ENCODE results near the gene PROSER2. TPM values are rescaled to one million over a fixed set of nuclear protein-coding genes. Genes with fewer than 3 reads are reported as not detected.

Gene PROSER2
- polyA plus RNA-seq, 2 of the 4 experiments (the other 2 are of a cell fraction), result 10.1 to 14.4 TPM

DNA sequence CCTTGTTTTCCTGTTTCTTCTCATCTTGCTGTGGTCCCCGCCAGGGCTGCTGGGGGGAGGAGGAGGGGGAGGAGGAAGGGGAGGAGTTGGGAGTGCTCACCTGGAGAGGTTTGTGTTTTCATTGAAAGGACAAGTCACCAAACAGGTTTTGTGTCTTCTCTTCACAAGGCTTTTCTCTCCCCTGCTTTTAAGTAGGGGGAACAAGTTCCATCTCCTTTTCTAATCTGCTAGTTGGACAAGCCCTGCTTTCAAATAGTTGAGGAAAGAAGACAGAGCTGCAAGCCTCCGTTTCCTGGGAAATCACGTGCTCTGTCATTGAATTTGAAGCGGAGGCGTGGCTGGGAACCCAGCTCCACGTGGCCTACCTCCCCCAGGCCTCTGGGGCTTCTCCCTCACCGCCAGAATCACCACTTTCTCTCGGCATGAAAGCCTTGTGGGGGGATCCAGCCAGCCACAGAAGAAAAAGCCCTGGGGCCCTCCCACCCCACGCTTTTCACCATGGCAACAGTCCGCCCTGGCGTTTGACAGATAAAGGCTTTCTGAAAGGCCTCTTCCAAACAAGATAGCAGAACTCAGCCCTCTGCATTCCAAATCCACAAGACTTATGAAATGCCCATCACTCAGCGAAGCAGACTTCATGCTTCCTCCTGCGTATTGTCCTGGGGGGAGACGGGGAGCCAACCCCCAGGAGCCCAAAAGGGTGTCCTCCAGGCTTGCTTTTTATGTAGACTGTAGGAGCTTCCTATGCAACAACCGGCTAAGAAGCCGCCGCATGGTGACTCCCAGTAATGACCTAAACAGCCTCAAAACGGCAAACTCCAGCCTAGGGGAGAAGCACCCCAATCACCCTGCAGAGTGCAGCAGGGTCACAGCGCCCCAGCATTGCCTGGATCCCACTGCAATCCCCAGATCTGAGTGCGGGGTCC lies 51.7 kb downstream of the PROSER2 start (continued):
- TF ChIP-seq HOXB5 (CRISPR knock-in tag; IDR thresholded peaks at IDR 0.05) (peak; percentile 61; the same call in 1 of the 2 replicates), SMC3 (IDR thresholded peaks at IDR 0.05) (no peak)
- TF ChIP-seq, protein P1, sequence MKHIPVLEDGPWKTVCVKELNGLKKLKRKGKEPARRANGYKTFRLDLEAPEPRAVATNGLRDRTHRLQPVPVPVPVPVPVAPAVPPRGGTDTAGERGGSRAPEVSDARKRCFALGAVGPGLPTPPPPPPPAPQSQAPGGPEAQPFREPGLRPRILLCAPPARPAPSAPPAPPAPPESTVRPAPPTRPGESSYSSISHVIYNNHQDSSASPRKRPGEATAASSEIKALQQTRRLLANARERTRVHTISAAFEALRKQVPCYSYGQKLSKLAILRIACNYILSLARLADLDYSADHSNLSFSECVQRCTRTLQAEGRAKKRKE (CRISPR knock-in tag; IDR thresholded peaks at IDR 0.05; ENCODE audit: low read depth), result 0 out of 2 replicates have a peak, but pooled peaks have one; percentile 52
- TF ChIP-seq, protein P2, sequence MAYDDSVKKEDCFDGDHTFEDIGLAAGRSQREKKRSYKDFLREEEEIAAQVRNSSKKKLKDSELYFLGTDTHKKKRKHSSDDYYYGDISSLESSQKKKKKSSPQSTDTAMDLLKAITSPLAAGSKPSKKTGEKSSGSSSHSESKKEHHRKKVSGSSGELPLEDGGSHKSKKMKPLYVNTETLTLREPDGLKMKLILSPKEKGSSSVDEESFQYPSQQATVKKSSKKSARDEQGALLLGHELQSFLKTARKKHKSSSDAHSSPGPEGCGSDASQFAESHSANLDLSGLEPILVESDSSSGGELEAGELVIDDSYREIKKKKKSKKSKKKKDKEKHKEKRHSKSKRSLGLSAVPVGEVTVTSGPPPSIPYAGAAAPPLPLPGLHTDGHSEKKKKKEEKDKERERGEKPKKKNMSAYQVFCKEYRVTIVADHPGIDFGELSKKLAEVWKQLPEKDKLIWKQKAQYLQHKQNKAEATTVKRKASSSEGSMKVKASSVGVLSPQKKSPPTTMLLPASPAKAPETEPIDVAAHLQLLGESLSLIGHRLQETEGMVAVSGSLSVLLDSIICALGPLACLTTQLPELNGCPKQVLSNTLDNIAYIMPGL (CRISPR knock-in tag; IDR thresholded peaks at IDR 0.05; ENCODE audit: borderline replicate concordance), result no peak

DNA sequence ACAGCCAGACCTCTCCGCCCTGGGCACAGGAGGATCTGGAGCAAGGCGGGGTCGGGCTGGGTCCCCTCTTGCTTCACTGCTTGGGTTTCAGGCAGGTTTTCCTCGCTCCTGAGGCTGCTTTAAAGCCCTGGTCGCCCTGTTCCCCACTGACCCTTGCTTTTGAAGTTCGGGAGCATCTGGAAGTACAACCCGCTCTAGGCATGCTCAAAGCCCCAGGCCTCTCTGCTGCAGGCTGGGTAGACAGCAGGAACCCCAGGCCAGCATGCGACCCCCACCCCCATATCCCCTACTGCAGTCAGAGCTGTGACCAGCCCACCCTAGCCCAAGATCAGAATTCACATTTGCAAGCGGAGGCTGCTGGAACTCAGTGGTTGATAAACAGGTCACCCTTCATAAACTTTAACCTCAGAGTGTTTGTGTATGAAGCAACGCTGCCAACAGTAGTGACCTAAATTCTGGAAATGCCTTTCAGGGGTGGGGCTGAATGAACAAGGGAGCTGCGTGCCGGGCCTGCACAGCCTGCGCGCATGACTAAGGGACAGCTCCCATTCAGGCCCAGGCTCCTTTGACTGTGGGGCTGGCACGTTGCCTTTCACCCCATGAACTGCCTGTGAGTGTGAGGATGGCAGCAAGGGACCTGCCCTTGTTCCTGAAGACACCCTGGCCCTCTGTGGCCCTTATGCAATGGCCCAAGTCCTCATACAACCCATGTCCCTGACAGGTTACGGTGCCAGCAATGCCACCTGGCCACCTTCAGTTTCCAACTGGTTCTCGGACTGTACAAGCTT lies 52.5 kb downstream of the PROSER2 start:
- ATAC-seq (peak; percentile 92 to 95), FAIRE-seq (peak; percentile 90), DNase-seq (ENCODE audit: low read depth in 1 of 2, low spot score in 1 of 2) (peak; percentile 98)
- 13% methylated on average over 13 of the region's 17 CpGs for WGBS (ENCODE audit: missing lambda C conversion rate)
- 0 out of 3 replicates have a peak overlapping the region, but pooled peaks have one; percentile 4 for H3K4me3 ChIP-seq
- no peaks in the 10 kb centered on the region for H3K9me3 ChIP-seq
- peak overlapping the region; percentile 80 for H3K4me2 ChIP-seq
- peak overlapping the region; percentile 82 to 92 for H3K27ac ChIP-seq
- peaks cover 35% of the 10 kb centered on the region for H3K4me1 ChIP-seq
- ChIA-PET CTCF (interaction anchor here (0.8 to 2.1 kb wide), 8 partner anchors 8 to 111 kb away, joined by 3 to 9 read pairs (median 4); no protein-coding TSS in a partner anchor), POLR2A (interaction anchor here (0.5 to 0.9 kb wide), 2 partner anchors 56 to 76 kb away, joined by 3 to 4 read pairs; no protein-coding TSS in a partner anchor)
- TF ChIP-seq EP300 (IDR thresholded peaks at IDR 0.05), result peak in 1 of 2 experiments; percentile 55; a peak in 2 of 5 replicates
- TF ChIP-seq NPAS2 (CRISPR knock-in tag; IDR thresholded peaks at IDR 0.05; ENCODE audit: borderline replicate concordance), result peak; percentile 53; the same call in 1 of the 2 replicates
- no peak for TF ChIP-seq RFX5 (IDR thresholded peaks at IDR 0.05)
- TF ChIP-seq, protein P3, sequence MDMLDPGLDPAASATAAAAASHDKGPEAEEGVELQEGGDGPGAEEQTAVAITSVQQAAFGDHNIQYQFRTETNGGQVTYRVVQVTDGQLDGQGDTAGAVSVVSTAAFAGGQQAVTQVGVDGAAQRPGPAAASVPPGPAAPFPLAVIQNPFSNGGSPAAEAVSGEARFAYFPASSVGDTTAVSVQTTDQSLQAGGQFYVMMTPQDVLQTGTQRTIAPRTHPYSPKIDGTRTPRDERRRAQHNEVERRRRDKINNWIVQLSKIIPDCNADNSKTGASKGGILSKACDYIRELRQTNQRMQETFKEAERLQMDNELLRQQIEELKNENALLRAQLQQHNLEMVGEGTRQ (IDR thresholded peaks at IDR 0.05), result no peak
- TF ChIP-seq RAD21 (conservative IDR thresholded peaks at IDR 0.05 in 1 of 2, IDR thresholded peaks at IDR 0.05 in 1 of 2), result peak in 1 of 2 experiments; percentile 28; a peak in 4 of 5 replicates
- peak; percentile 91; the same call in 1 of the 2 replicates for TF ChIP-seq FOXS1 (CRISPR knock-in tag; IDR thresholded peaks at IDR 0.05)
- peak; percentile 93 for TF ChIP-seq HOXB13 (CRISPR knock-in tag; IDR thresholded peaks at IDR 0.05; ENCODE audit: low read depth)
- TF ChIP-seq, protein P1 (CRISPR knock-in tag; IDR thresholded peaks at IDR 0.05; ENCODE audit: low read depth), result peak; percentile 96
- TF ChIP-seq SMC3 (IDR thresholded peaks at IDR 0.05), result 0 out of 3 replicates have a peak, but pooled peaks have one; percentile 17
- TF ChIP-seq POLR2A (IDR thresholded peaks at IDR 0.05; ENCODE audit: low read length), result no peak
- peak; percentile 12 for TF ChIP-seq MAFK (IDR thresholded peaks at IDR 0.05; ENCODE audit: partially characterized antibody)
- peak; percentile 96 for TF ChIP-seq EHF (CRISPR knock-in tag; IDR thresholded peaks at IDR 0.05)
- peak; percentile 75 to 96; a peak in 3 of 4 replicates for TF ChIP-seq CEBPB (IDR thresholded peaks at IDR 0.05)
- TF ChIP-seq MYC (IDR thresholded peaks at IDR 0.05; ENCODE audit: borderline replicate concordance, low read length), result 0 out of 2 replicates have a peak, but pooled peaks have one; percentile 64
- no peak for TF ChIP-seq RNF2 (IDR thresholded peaks at IDR 0.05; ENCODE audit: borderline replicate concordance, low read depth)
- peak; percentile 86 for TF ChIP-seq HEYL (CRISPR knock-in tag; IDR thresholded peaks at IDR 0.05)
- TF ChIP-seq BHLHE40 (IDR thresholded peaks at IDR 0.05; ENCODE audit: low read depth, low read length), result no peak
- TF ChIP-seq HOXA7 (CRISPR knock-in tag; IDR thresholded peaks at IDR 0.05), result 0 out of 2 replicates have a peak, but pooled peaks have one; percentile 26
- no peak for TF ChIP-seq CHD4 (IDR thresholded peaks at IDR 0.05; ENCODE audit: borderline replicate concordance)
- no peak for TF ChIP-seq FOSL2 (IDR thresholded peaks at IDR 0.05)
- TF ChIP-seq FOSL2 (CRISPR knock-in tag; IDR thresholded peaks at IDR 0.05), result peak; percentile 79
- peak; percentile 79 for TF ChIP-seq GATA3 (IDR thresholded peaks at IDR 0.05; ENCODE audit: borderline replicate concordance)
- TF ChIP-seq, protein P4, sequence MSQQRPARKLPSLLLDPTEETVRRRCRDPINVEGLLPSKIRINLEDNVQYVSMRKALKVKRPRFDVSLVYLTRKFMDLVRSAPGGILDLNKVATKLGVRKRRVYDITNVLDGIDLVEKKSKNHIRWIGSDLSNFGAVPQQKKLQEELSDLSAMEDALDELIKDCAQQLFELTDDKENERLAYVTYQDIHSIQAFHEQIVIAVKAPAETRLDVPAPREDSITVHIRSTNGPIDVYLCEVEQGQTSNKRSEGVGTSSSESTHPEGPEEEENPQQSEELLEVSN (IDR thresholded peaks at IDR 0.05; ENCODE audit: borderline replicate concordance, low read depth), result peak; percentile 77
- peak; percentile 60; the same call in 1 of the 2 replicates for TF ChIP-seq ZSCAN20 (CRISPR knock-in tag; IDR thresholded peaks at IDR 0.05)
- TF ChIP-seq RARB (CRISPR knock-in tag; IDR thresholded peaks at IDR 0.05), result peak; percentile 83; the same call in 1 of the 2 replicates
- TF ChIP-seq FOSB (CRISPR knock-in tag; IDR thresholded peaks at IDR 0.05), result peak; percentile 76; the same call in 1 of the 2 replicates
- peak; percentile 94 for TF ChIP-seq ZNF302 (CRISPR knock-in tag; IDR thresholded peaks at IDR 0.05)
- TF ChIP-seq HDAC2 (IDR thresholded peaks at IDR 0.05), result no peak
- TF ChIP-seq, protein P5, sequence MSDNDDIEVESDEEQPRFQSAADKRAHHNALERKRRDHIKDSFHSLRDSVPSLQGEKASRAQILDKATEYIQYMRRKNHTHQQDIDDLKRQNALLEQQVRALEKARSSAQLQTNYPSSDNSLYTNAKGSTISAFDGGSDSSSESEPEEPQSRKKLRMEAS (IDR thresholded peaks at IDR 0.05), result peak; percentile 96

All from A549 (cell line).